ENCODE results near the gene ZNF784.

ZNF784 gene

GRCh38 chr19:55667511-55667910, 43.1 kb upstream of the ZNF784 start:
- Histone ChIP-seq H3K27ac (ENCODE audit: low read depth in 2 of 2, low read length in 2 of 2) (no peak overlapping the region), H3K4me1 (ENCODE audit: control insufficient read depth in 2 of 2, insufficient read depth in 2 of 2, low read length in 2 of 2) (peaks cover 0 to 3% of the 10 kb centered on the region in 2 donors), H3K4me3 (ENCODE audit: low read length in 2 of 2) (no peak overlapping the region), H3K9ac (ENCODE audit: low read depth in 1 of 2, low read length in 2 of 2) (no peak overlapping the region), H3K9me3 (ENCODE audit: control insufficient read depth in 2 of 2, low read length in 2 of 2) (no peaks in the 10 kb centered on the region), H3K27me3 (ENCODE audit: control insufficient read depth in 2 of 2, insufficient read depth in 2 of 2, low read length in 2 of 2) (no peaks in the 10 kb centered on the region), H3K36me3 (ENCODE audit: control insufficient read depth in 2 of 2, insufficient read depth in 2 of 2, low read length in 2 of 2) (peaks cover 68 to 83% of the 10 kb centered on the region in 2 donors)

- Histone ChIP-seq H3K9ac (ENCODE audit: low read depth in 1 of 2, low read length in 2 of 2) (no peak overlapping the region), H3K4me1 (ENCODE audit: control insufficient read depth in 2 of 2, insufficient read depth in 2 of 2, low read length in 2 of 2) (peaks cover 0 to 3% of the 10 kb centered on the region in 2 donors), H3K36me3 (ENCODE audit: control insufficient read depth in 2 of 2, insufficient read depth in 2 of 2, low read length in 2 of 2) (peaks cover 71 to 82% of the 10 kb centered on the region in 2 donors), H3K27me3 (ENCODE audit: control insufficient read depth in 2 of 2, insufficient read depth in 2 of 2, low read length in 2 of 2) (no peaks in the 10 kb centered on the region), H3K4me3 (ENCODE audit: low read length in 2 of 2) (no peak overlapping the region), H3K27ac (ENCODE audit: low read depth in 2 of 2, low read length in 2 of 2) (no peak overlapping the region), H3K9me3 (ENCODE audit: control insufficient read depth in 2 of 2, low read length in 2 of 2) (no peaks in the 10 kb centered on the region)
Observed at GRCh38 chr19:55667006-55667381, 42.6 kb upstream of the ZNF784 start.

GRCh38 chr19:55666343-55667005, 42.1 kb upstream of the ZNF784 start:
- H3K36me3 ChIP-seq (ENCODE audit: control insufficient read depth in 2 of 2, insufficient read depth in 2 of 2, low read length in 2 of 2), result peaks cover 76 to 87% of the 10 kb centered on the region in 2 donors
- no peaks in the 10 kb centered on the region for H3K9me3 ChIP-seq (ENCODE audit: control insufficient read depth in 2 of 2, low read length in 2 of 2)
- peaks cover 0 to 3% of the 10 kb centered on the region in 2 donors for H3K4me1 ChIP-seq (ENCODE audit: control insufficient read depth in 2 of 2, insufficient read depth in 2 of 2, low read length in 2 of 2)
- H3K4me3 ChIP-seq (ENCODE audit: low read length in 2 of 2), result no peak overlapping the region
- no peak overlapping the region for H3K9ac ChIP-seq (ENCODE audit: low read depth in 1 of 2, low read length in 2 of 2)
- no peaks in the 10 kb centered on the region for H3K27me3 ChIP-seq (ENCODE audit: control insufficient read depth in 2 of 2, insufficient read depth in 2 of 2, low read length in 2 of 2)
- no peak overlapping the region for H3K27ac ChIP-seq (ENCODE audit: low read depth in 2 of 2, low read length in 2 of 2)

- H3K4me1 ChIP-seq (ENCODE audit: control insufficient read depth in 2 of 2, insufficient read depth in 2 of 2, low read length in 2 of 2), result peaks cover 0 to 3% of the 10 kb centered on the region in 2 donors
- H3K9ac ChIP-seq (ENCODE audit: low read depth in 1 of 2, low read length in 2 of 2), result no peak overlapping the region
- H3K27me3 ChIP-seq (ENCODE audit: control insufficient read depth in 2 of 2, insufficient read depth in 2 of 2, low read length in 2 of 2), result no peaks in the 10 kb centered on the region
- no peak overlapping the region for H3K4me3 ChIP-seq (ENCODE audit: low read length in 2 of 2)
- peaks cover 81 to 84% of the 10 kb centered on the region in 2 donors for H3K36me3 ChIP-seq (ENCODE audit: control insufficient read depth in 2 of 2, insufficient read depth in 2 of 2, low read length in 2 of 2)
- no peaks in the 10 kb centered on the region for H3K9me3 ChIP-seq (ENCODE audit: control insufficient read depth in 2 of 2, low read length in 2 of 2)
- H3K27ac ChIP-seq (ENCODE audit: low read depth in 2 of 2, low read length in 2 of 2), result no peak overlapping the region
Observed at GRCh38 chr19:55663846-55664536, 39.6 kb upstream of the ZNF784 start.

- H3K27ac ChIP-seq (ENCODE audit: low read depth in 2 of 2, low read length in 2 of 2), result no peak overlapping the region
- H3K4me1 ChIP-seq (ENCODE audit: control insufficient read depth in 2 of 2, insufficient read depth in 2 of 2, low read length in 2 of 2), result peaks cover 15 to 16% of the 10 kb centered on the region in 2 donors
- H3K9me3 ChIP-seq (ENCODE audit: control insufficient read depth in 2 of 2, low read length in 2 of 2), result no peaks in the 10 kb centered on the region
- H3K27me3 ChIP-seq (ENCODE audit: control insufficient read depth in 2 of 2, insufficient read depth in 2 of 2, low read length in 2 of 2), result no peaks in the 10 kb centered on the region
- peaks cover 66 to 69% of the 10 kb centered on the region in 2 donors for H3K36me3 ChIP-seq (ENCODE audit: control insufficient read depth in 2 of 2, insufficient read depth in 2 of 2, low read length in 2 of 2)
- no peak overlapping the region for H3K4me3 ChIP-seq (ENCODE audit: low read length in 2 of 2)
- H3K9ac ChIP-seq (ENCODE audit: low read depth in 1 of 2, low read length in 2 of 2), result no peak overlapping the region
Observed at GRCh38 chr19:55661826-55662225, 37.5 kb upstream of the ZNF784 start.

GRCh38 chr19:55660991-55661390, 36.6 kb upstream of the ZNF784 start:
- H3K4me3 ChIP-seq (ENCODE audit: low read length in 2 of 2), result no peak overlapping the region
- peaks cover 58 to 60% of the 10 kb centered on the region in 2 donors for H3K36me3 ChIP-seq (ENCODE audit: control insufficient read depth in 2 of 2, insufficient read depth in 2 of 2, low read length in 2 of 2)
- no peak overlapping the region for H3K9ac ChIP-seq (ENCODE audit: low read depth in 1 of 2, low read length in 2 of 2)
- no peak overlapping the region for H3K27ac ChIP-seq (ENCODE audit: low read depth in 2 of 2, low read length in 2 of 2)
- no peaks in the 10 kb centered on the region for H3K9me3 ChIP-seq (ENCODE audit: control insufficient read depth in 2 of 2, low read length in 2 of 2)
- H3K4me1 ChIP-seq (ENCODE audit: control insufficient read depth in 2 of 2, insufficient read depth in 2 of 2, low read length in 2 of 2), result peaks cover 24 to 25% of the 10 kb centered on the region in 2 donors
- H3K27me3 ChIP-seq (ENCODE audit: control insufficient read depth in 2 of 2, insufficient read depth in 2 of 2, low read length in 2 of 2), result no peaks in the 10 kb centered on the region

- H3K36me3 ChIP-seq (ENCODE audit: control insufficient read depth in 2 of 2, insufficient read depth in 2 of 2, low read length in 2 of 2), result peaks cover 55% of the 10 kb centered on the region in 2 donors
- peaks cover 26 to 30% of the 10 kb centered on the region in 2 donors for H3K4me1 ChIP-seq (ENCODE audit: control insufficient read depth in 2 of 2, insufficient read depth in 2 of 2, low read length in 2 of 2)
- H3K9ac ChIP-seq (ENCODE audit: low read depth in 1 of 2, low read length in 2 of 2), result no peak overlapping the region
- H3K4me3 ChIP-seq (ENCODE audit: low read length in 2 of 2), result no peak overlapping the region
- H3K27ac ChIP-seq (ENCODE audit: low read depth in 2 of 2, low read length in 2 of 2), result no peak overlapping the region
- H3K9me3 ChIP-seq (ENCODE audit: control insufficient read depth in 2 of 2, low read length in 2 of 2), result no peaks in the 10 kb centered on the region
- H3K27me3 ChIP-seq (ENCODE audit: control insufficient read depth in 2 of 2, insufficient read depth in 2 of 2, low read length in 2 of 2), result no peaks in the 10 kb centered on the region
Observed at GRCh38 chr19:55660404-55660803, 36.0 kb upstream of the ZNF784 start.

- no peaks in the 10 kb centered on the region for H3K27me3 ChIP-seq (ENCODE audit: control insufficient read depth in 2 of 2, insufficient read depth in 2 of 2, low read length in 2 of 2)
- H3K36me3 ChIP-seq (ENCODE audit: control insufficient read depth in 2 of 2, insufficient read depth in 2 of 2, low read length in 2 of 2), result peaks cover 51 to 55% of the 10 kb centered on the region in 2 donors
- peaks cover 26 to 30% of the 10 kb centered on the region in 2 donors for H3K4me1 ChIP-seq (ENCODE audit: control insufficient read depth in 2 of 2, insufficient read depth in 2 of 2, low read length in 2 of 2)
- H3K27ac ChIP-seq (ENCODE audit: low read depth in 2 of 2, low read length in 2 of 2), result no peak overlapping the region
- no peak overlapping the region for H3K4me3 ChIP-seq (ENCODE audit: low read length in 2 of 2)
- H3K9me3 ChIP-seq (ENCODE audit: control insufficient read depth in 2 of 2, low read length in 2 of 2), result no peaks in the 10 kb centered on the region
- no peak overlapping the region for H3K9ac ChIP-seq (ENCODE audit: low read depth in 1 of 2, low read length in 2 of 2)
Observed at GRCh38 chr19:55659822-55660221, 35.5 kb upstream of the ZNF784 start.

- Histone ChIP-seq H3K4me1 (ENCODE audit: control insufficient read depth in 2 of 2, insufficient read depth in 2 of 2, low read length in 2 of 2) (peaks cover 26 to 30% of the 10 kb centered on the region in 2 donors), H3K36me3 (ENCODE audit: control insufficient read depth in 2 of 2, insufficient read depth in 2 of 2, low read length in 2 of 2) (peaks cover 43 to 48% of the 10 kb centered on the region in 2 donors), H3K9ac (ENCODE audit: low read depth in 1 of 2, low read length in 2 of 2) (no peak overlapping the region), H3K27me3 (ENCODE audit: control insufficient read depth in 2 of 2, insufficient read depth in 2 of 2, low read length in 2 of 2) (no peaks in the 10 kb centered on the region), H3K9me3 (ENCODE audit: control insufficient read depth in 2 of 2, low read length in 2 of 2) (no peaks in the 10 kb centered on the region), H3K4me3 (ENCODE audit: low read length in 2 of 2) (no peak overlapping the region), H3K27ac (ENCODE audit: low read depth in 2 of 2, low read length in 2 of 2) (no peak overlapping the region)
Observed at GRCh38 chr19:55658846-55659459, 34.6 kb upstream of the ZNF784 start.
